NOMO-1 treated with dmso at 0.1 percent for 144 hours (cell line): ENCODE measurements around the gene SLC6A13.
"Not testable (repeated sequence)": the region's sequence is repeated elsewhere in the genome, so short reads cannot be mapped to it uniquely, and the experiment has no call there.

ENCODE experiments used
- DNase-seq: peaks from one replicate; lab custom pipeline; 2025; ENCODE audit not compliant: unreplicated experiment; lab: John Stamatoyannopoulos, UW

Gene SLC6A13

GRCh38 chr12:201361-201760 is 61.3 kb downstream of the SLC6A13 start:
- DNase-seq: no peak

GRCh38 chr12:198705-199104 is 63.9 kb downstream of the SLC6A13 start:
- DNase-seq: no peak

- no peak for DNase-seq
Measured at GRCh38 chr12:197911-198695, 64.5 kb downstream of the SLC6A13 start.

- no peak for DNase-seq
Measured at GRCh38 chr12:197347-197746, 65.3 kb downstream of the SLC6A13 start.

- no peak for DNase-seq
Measured at GRCh38 chr12:196436-196835, 66.2 kb downstream of the SLC6A13 start.

- no peak for DNase-seq
Measured at GRCh38 chr12:195951-196350, 66.7 kb downstream of the SLC6A13 start.

GRCh38 chr12:195156-195555 is 67.5 kb downstream of the SLC6A13 start:
- DNase-seq: no peak

- DNase-seq: no peak
Measured at GRCh38 chr12:194276-194675, 68.4 kb downstream of the SLC6A13 start.

GRCh38 chr12:193261-193660 is 69.4 kb downstream of the SLC6A13 start:
- DNase-seq: no peak

GRCh38 chr12:191541-191940 is 71.1 kb downstream of the SLC6A13 start:
- no peak for DNase-seq

GRCh38 chr12:190881-191280 is 71.8 kb downstream of the SLC6A13 start:
- no peak for DNase-seq

- no peak for DNase-seq
Measured at GRCh38 chr12:189622-189962, 73.0 kb downstream of the SLC6A13 start.

GRCh38 chr12:188910-189621 is 73.6 kb downstream of the SLC6A13 start:
- peak; percentile 70 for DNase-seq

- DNase-seq: not testable (repeated sequence)
Measured at GRCh38 chr12:187986-188909, 74.4 kb downstream of the SLC6A13 start.

- DNase-seq: no peak
Measured at GRCh38 chr12:186006-186625, 76.5 kb downstream of the SLC6A13 start.

- DNase-seq: no peak
Measured at GRCh38 chr12:185576-185955, 77.1 kb downstream of the SLC6A13 start.

GRCh38 chr12:184811-185575 is 77.6 kb downstream of the SLC6A13 start:
- no peak for DNase-seq

GRCh38 chr12:182381-182892 is 80.2 kb downstream of the SLC6A13 start:
- peak; percentile 51 for DNase-seq

GRCh38 chr12:181921-182320 is 80.7 kb downstream of the SLC6A13 start:
- no peak for DNase-seq

- DNase-seq: peak; percentile 94
Measured at GRCh38 chr12:180445-180844, 82.2 kb downstream of the SLC6A13 start.
